K562 (cell line): ENCODE results near the gene EIF2AK3. TPM values are rescaled to one million over a fixed set of nuclear protein-coding genes. Genes with fewer than 3 reads are reported as not detected.

Experiments used
- ATF7 ChIP-seq: fragments of 450-650 bp; IDR thresholded peaks from 2 replicates; pipeline ENCODE4 v1.7.1; 2014; ENCODE audit warnings: mild to moderate bottlenecking, moderate library complexity
- CHCHD3 ChIP-seq: fragments of 250-450 bp; sonication (Bioruptor Pico); IDR thresholded peaks from 2 replicates; pipeline ENCODE4 v2.1.2; 2022; ENCODE audit warnings: mild to moderate bottlenecking
- HDAC2 ChIP-seq: fragments of 450-650 bp; IDR thresholded peaks from 2 replicates; pipeline ENCODE4 v1.6.1; 2016; ENCODE audit warnings: mild to moderate bottlenecking
- KAT7 ChIP-seq: sonication (generic); formaldehyde crosslinking; IDR thresholded peaks from 2 replicates; pipeline ENCODE4 v1.8.0; 2022; ENCODE audit warnings: missing genetic modification reagents, mild to moderate bottlenecking, borderline replicate concordance
- LCOR ChIP-seq: sonication (generic); formaldehyde crosslinking; IDR thresholded peaks from 2 replicates; pipeline ENCODE4 v1.8.0; 2022; ENCODE audit warnings: mild to moderate bottlenecking, missing genetic modification reagents
- MEF2A ChIP-seq: IDR thresholded peaks from 2 replicates; pipeline ENCODE4 v1.6.1; 2011; ENCODE audit warnings: low read depth, mild to moderate bottlenecking, low read length, moderate library complexity; ENCODE audit not compliant: control insufficient read depth
- NCOA1 ChIP-seq: fragments of 450-650 bp; IDR thresholded peaks from 2 replicates; pipeline ENCODE4 v1.6.1; 2016; ENCODE audit warnings: low read depth
- PTTG1 ChIP-seq: fragments of 450-650 bp; IDR thresholded peaks from 2 replicates; pipeline ENCODE4 v1.6.1; 2016; ENCODE audit warnings: low read depth, mild to moderate bottlenecking, missing genetic modification characterization, missing compliant biosample characterization
- RNF2 ChIP-seq: sonication (generic); IDR thresholded peaks from 2 replicates; pipeline ENCODE4 v1.6.1; 2016
- SAP30 ChIP-seq: fragments of 200-600 bp; sonication (generic); IDR thresholded peaks from 2 replicates; pipeline ENCODE4 v1.6.1; 2012; ENCODE audit warnings: borderline replicate concordance, low read depth, mild to moderate bottlenecking, moderate library complexity, low read length, control low read depth, inconsistent platforms; ENCODE audit not compliant: insufficient read depth, poor library complexity, severe bottlenecking
- SIN3B ChIP-seq: fragments of 450-650 bp; IDR thresholded peaks from 2 replicates; pipeline ENCODE4 v1.6.1; 2017; ENCODE audit warnings: low read depth, mild to moderate bottlenecking, moderate library complexity
- SMAD2 ChIP-seq: fragments of 150-350 bp; IDR thresholded peaks from 2 replicates; pipeline ENCODE4 v1.6.1; 2014; ENCODE audit warnings: low read depth, mild to moderate bottlenecking, low read length
- TAF1 ChIP-seq: IDR thresholded peaks from 2 replicates; pipeline ENCODE4 v1.6.1; 2011; ENCODE audit warnings: mild to moderate bottlenecking, low read length, moderate library complexity; ENCODE audit not compliant: insufficient read depth, control insufficient read depth, severe bottlenecking; ENCODE audit errors: extremely low read depth
- TOE1 ChIP-seq, 2 experiments: fragments of 450-650 bp in 1 of 2; sonication (generic) in 1 of 2; formaldehyde crosslinking in 1 of 2; IDR thresholded peaks; 2 replicates each; pipeline versions ENCODE4 v1.7.1 to v1.8.0; 2016 to 2022; ENCODE audit warnings: borderline replicate concordance in 2 of 2, mild to moderate bottlenecking in 2 of 2, antibody characterized with exemption in 1 of 2, inconsistent platforms in 1 of 2, low read depth in 1 of 2, missing genetic modification reagents in 1 of 2, moderate library complexity in 1 of 2
- YY1 ChIP-seq, 3 experiments: IDR thresholded peaks; 2 replicates each; pipeline ENCODE4 v1.6.1; 2011; ENCODE audit warnings: low read length in 2 of 3, mild to moderate bottlenecking in 2 of 3, moderate library complexity in 2 of 3, borderline replicate concordance in 1 of 3, control low read depth in 1 of 3, low read depth in 1 of 3; ENCODE audit not compliant: insufficient read depth in 3 of 3, insufficient replicate concordance in 2 of 3, control insufficient read depth in 1 of 3, insufficient read length in 1 of 3; ENCODE audit errors: extremely low read depth in 1 of 3
- ZC3H11A ChIP-seq: IDR thresholded peaks from 2 replicates; pipeline ENCODE4 v1.6.1; 2012; ENCODE audit warnings: low read depth, low read length, improper control_type of control experiment
- ZNF75A ChIP-seq: fragments of 450-650 bp; formaldehyde crosslinking; IDR thresholded peaks from 2 replicates; pipeline ENCODE4 v1.4.0; 2020; ENCODE audit warnings: mild to moderate bottlenecking
- ZSCAN32 ChIP-seq: fragments of 450-650 bp; formaldehyde crosslinking; IDR thresholded peaks from 2 replicates; pipeline ENCODE4 v1.4.0; 2020; ENCODE audit warnings: mild to moderate bottlenecking, moderate library complexity
- polyA plus RNA-seq, 8 experiments: library from polyadenylated mRNA; depleted of rRNA in 4 of 8; stranded (reverse) in 5 of 8; unstranded in 3 of 8; fragments of >200 nt; fragmentation: Nextera tagmentation in 2 of 8; fragmentation: Illumina TruSeq in 1 of 8; extraction: Ambion mirVana in 2 of 8; extraction: Trizol in 1 of 8; gene quantifications; 2 replicates each; pipeline versions ENCODE4 v1.2.1 to v1.2.3, GENCODE V29; 2011 to 2014; ENCODE audit warnings: inconsistent platforms in 1 of 8, missing spikeins in 1 of 8
- total RNA-seq, 7 experiments: library from RNA; depleted of rRNA in 6 of 7; stranded (reverse); fragments of >200 nt in 6 of 7; fragmentation: Illumina TruSeq in 2 of 7; extraction: Trizol in 2 of 7; gene quantifications; 2 replicates each; pipeline versions ENCODE4 v1.2.1 to v1.2.3, GENCODE V29; 2011 to 2021; ENCODE audit warnings: low replicate concordance in 1 of 7
- TF ChIP-seq, protein P1 (sequence below): sonication (generic); formaldehyde crosslinking; IDR thresholded peaks from 2 replicates; pipeline ENCODE4 v1.8.1; 2023; ENCODE audit warnings: mild to moderate bottlenecking, missing genetic modification reagents
- TF ChIP-seq, protein P2 (sequence below): fragments of 450-650 bp; IDR thresholded peaks from 2 replicates; pipeline ENCODE4 v1.7.0; 2016; ENCODE audit warnings: borderline replicate concordance
- TF ChIP-seq, protein P3 (sequence below): fragments of 250-450 bp; sonication (Bioruptor Pico); IDR thresholded peaks from 2 replicates; pipeline ENCODE4 v1.5.1; 2021; ENCODE audit warnings: mild to moderate bottlenecking

The EIF2AK3 gene
- total and polyA plus RNA-seq, 9 of the 15 experiments (the other 6 are each of a cell fraction or from before 2014, with no cell fraction given): 1.7 to 11.6 (median 7.4) TPM

DNA sequence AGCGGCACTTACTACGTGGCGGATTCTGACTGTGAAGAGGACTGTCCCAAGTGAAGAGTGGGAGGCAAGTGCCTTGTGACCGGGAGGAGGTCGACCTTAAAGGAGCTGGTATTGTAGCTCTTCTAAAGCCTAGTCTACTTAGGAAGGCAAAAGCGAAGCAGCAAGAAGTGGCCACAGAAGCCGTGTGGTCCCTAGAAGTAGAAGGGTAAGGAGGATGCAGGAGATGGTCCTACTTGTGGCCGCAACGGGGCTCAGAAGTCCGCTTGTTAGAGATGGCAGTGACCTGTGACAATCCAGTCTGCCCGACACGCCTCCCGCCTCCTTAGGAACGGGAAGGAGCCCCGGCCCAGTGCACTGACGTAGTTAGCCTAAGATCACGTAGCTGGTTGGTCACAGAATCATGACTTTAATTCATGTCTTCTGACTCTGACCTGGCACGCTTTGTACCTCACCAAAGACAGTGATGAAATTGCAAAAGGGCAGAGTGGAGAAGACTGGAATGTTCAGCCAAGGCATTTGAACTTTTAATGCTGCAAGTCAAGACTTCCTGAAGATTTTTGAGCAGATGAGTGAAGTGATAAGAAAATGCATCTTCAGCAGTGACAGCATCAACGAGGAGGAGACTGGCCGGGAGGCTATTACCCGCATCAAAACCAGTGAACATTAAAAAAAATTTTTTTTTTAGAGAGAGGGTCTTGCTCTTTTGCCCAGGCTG is 749 bp upstream of the EIF2AK3 start (continued):
- TF ChIP-seq TOE1 (IDR thresholded peaks at IDR 0.05; ENCODE audit: borderline replicate concordance) (peak; percentile 92), TOE1 (CRISPR knock-in tag; IDR thresholded peaks at IDR 0.05; ENCODE audit: borderline replicate concordance, low read depth) (no peak; the same call in 1 of the 2 replicates), TAF1 (peak; percentile 60), HDAC2 (peak; percentile 74), MEF2A (no peak), LCOR (CRISPR knock-in tag) (no peak; the same call in 1 of the 2 replicates), SMAD2 (no peak), YY1 (IDR thresholded peaks at IDR 0.05; ENCODE audit: borderline replicate concordance in 1 of 3, control insufficient read depth in 1 of 3, extremely low read depth in 1 of 3, insufficient read depth in 3 of 3, insufficient read length in 1 of 3, insufficient replicate concordance in 2 of 3, low read depth in 1 of 3, low read length in 2 of 3) (peak in 1 of 3 experiments; percentile 45), PTTG1 (tag) (no peak), ZC3H11A (no peak), ZNF75A (no peak), ATF7 (peak; percentile 95), SAP30 (no peak), NCOA1 (peak; percentile 75), CHCHD3 (CRISPR knock-in tag) (no peak; the same call in 1 of the 2 replicates), SIN3B (0 out of 2 replicates have a peak, but pooled peaks have one; percentile 37), KAT7 (CRISPR knock-in tag) (no peak), ZSCAN32 (CRISPR knock-in tag) (no peak), RNF2 (peak; percentile 23; the same call in 1 of the 2 replicates)
- TF ChIP-seq, protein P1, sequence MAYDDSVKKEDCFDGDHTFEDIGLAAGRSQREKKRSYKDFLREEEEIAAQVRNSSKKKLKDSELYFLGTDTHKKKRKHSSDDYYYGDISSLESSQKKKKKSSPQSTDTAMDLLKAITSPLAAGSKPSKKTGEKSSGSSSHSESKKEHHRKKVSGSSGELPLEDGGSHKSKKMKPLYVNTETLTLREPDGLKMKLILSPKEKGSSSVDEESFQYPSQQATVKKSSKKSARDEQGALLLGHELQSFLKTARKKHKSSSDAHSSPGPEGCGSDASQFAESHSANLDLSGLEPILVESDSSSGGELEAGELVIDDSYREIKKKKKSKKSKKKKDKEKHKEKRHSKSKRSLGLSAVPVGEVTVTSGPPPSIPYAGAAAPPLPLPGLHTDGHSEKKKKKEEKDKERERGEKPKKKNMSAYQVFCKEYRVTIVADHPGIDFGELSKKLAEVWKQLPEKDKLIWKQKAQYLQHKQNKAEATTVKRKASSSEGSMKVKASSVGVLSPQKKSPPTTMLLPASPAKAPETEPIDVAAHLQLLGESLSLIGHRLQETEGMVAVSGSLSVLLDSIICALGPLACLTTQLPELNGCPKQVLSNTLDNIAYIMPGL (CRISPR knock-in tag): 0 out of 2 replicates have a peak, but pooled peaks have one; percentile 33
- TF ChIP-seq, protein P2, sequence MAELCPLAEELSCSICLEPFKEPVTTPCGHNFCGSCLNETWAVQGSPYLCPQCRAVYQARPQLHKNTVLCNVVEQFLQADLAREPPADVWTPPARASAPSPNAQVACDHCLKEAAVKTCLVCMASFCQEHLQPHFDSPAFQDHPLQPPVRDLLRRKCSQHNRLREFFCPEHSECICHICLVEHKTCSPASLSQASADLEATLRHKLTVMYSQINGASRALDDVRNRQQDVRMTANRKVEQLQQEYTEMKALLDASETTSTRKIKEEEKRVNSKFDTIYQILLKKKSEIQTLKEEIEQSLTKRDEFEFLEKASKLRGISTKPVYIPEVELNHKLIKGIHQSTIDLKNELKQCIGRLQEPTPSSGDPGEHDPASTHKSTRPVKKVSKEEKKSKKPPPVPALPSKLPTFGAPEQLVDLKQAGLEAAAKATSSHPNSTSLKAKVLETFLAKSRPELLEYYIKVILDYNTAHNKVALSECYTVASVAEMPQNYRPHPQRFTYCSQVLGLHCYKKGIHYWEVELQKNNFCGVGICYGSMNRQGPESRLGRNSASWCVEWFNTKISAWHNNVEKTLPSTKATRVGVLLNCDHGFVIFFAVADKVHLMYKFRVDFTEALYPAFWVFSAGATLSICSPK: no peak
- TF ChIP-seq, protein P3, sequence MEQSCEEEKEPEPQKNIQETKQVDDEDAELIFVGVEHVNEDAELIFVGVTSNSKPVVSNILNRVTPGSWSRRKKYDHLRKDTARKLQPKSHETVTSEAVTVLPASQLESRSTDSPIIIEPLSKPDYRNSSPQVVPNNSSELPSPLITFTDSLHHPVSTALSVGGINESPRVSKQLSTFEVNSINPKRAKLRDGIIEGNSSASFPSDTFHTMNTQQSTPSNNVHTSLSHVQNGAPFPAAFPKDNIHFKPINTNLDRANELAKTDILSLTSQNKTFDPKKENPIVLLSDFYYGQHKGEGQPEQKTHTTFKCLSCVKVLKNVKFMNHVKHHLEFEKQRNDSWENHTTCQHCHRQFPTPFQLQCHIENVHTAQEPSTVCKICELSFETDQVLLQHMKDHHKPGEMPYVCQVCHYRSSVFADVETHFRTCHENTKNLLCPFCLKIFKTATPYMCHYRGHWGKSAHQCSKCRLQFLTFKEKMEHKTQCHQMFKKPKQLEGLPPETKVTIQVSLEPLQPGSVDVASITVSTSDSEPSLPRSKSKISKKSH: no peak
